ENCODE data around the gene CTBP1.

DNA sequence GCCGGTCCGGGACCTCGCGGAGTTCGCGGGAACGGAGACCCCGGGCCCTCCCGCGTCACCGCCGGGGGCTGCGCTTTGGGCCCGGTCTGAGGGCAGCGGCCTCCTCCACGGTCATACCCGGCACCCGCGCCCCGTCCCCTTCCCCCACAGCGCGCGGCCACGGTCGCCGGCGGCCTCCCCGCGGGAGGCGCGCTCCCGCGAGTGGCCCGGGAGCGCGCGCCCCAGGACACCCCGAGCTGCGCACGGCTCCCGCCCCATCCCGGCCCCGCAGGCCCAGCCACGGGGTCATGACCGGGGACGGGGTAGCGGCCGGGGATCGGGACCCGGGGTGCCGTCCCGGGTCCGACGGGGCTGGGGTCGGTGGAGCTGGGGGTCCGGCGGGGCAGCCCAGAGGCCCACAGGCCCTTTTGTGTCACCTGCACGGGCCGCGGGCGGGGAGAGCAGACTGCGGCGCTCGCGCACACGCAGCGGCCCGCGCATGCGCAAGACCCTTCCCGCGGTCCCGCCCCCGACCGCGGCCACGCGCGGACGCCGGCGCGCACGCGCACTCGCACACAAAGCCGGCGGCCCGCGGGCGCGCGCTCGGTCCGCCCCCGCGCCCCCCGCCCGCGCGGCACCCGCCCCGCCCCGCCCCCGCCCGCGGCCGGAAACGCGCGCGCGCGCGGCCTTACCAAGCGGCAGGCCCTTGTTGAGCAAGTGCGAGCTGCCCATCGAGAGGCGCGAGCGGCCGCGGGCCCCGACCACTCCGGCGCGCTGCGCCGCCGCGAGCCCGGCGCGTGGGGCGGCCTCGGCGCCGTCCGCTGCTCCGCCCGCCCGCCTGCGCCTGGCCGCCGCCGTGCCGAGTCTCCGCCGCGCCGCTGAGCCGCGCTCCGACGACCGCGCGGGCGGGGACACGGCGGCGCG lies at the start of gene CTBP1:
- no peak for TF ChIP-seq CTCF (IDR thresholded peaks at IDR 0.05)
- peak in 1 of 2 donors; percentile 12 for TF ChIP-seq POLR2A (IDR thresholded peaks at IDR 0.05)
- TF ChIP-seq POLR2AphosphoS5 (IDR thresholded peaks at IDR 0.05) = peak; percentile 21 to 90 (median 61)
